Hepatocyte (in vitro differentiated cells): ENCODE results near the gene PHF2.

Source experiments
- CTCF ChIP-seq: fragments of 200-600 bp; sonication (generic); IDR thresholded peaks from 2 replicates; pipeline ENCODE4 v1.5.1; 2016; ENCODE audit warnings: antibody characterized with exemption, mild to moderate bottlenecking; ENCODE audit not compliant: poor library complexity
- EZH2 ChIP-seq: fragments of 200-600 bp; sonication (generic); IDR thresholded peaks from 2 replicates; pipeline ENCODE4 v1.6.1; 2016; ENCODE audit warnings: antibody characterized with exemption, mild to moderate bottlenecking, borderline replicate concordance
- EZH2phosphoT487 ChIP-seq: fragments of 200-600 bp; sonication (generic); IDR thresholded peaks from one replicate; pipeline ENCODE4 v1.6.1; 2018; ENCODE audit warnings: antibody characterized with exemption, mild to moderate bottlenecking, low read depth, moderate library complexity; ENCODE audit not compliant: unreplicated experiment, severe bottlenecking

GRCh38 chr9:93690618-93691017 lies 114.2 kb downstream of the PHF2 start:
- TF ChIP-seq EZH2: no peak
- TF ChIP-seq CTCF: no peak
- TF ChIP-seq EZH2phosphoT487: no peak
